Psoas muscle (tissue), 8 donors: ENCODE results near the gene ZMIZ1. TPM values are rescaled to one million over a fixed set of nuclear protein-coding genes. Genes with fewer than 3 reads are reported as not detected.

ENCODE experiments used
- ATAC-seq, 4 donors: fragments of 200-7000 bp; cut with Tn5 transposase; one replicate each; pipeline ENCODE4 v1.9.1; 2020; ENCODE audit warnings: moderate library complexity in 3 of 4, mild to moderate bottlenecking in 2 of 4
- DNase-seq, 2 donors: peaks; one replicate each; pipeline ENCODE4 v3.0.0-alpha.2; 2020
- H3K27ac ChIP-seq: fragments of 200-600 bp; one replicate; pipeline ENCODE4 v1.8.0; 2022
- H3K27me3 ChIP-seq, 3 donors: fragments of 200-600 bp in 1 of 3; one replicate each; pipeline versions ENCODE4 v1.6.1 to v1.8.0; 2013 to 2022; ENCODE audit warnings: low read length in 2 of 3, mild to moderate bottlenecking in 2 of 3, moderate library complexity in 1 of 3; ENCODE audit not compliant: insufficient read depth in 3 of 3
- H3K36me3 ChIP-seq, 2 donors: fragments of 200-600 bp in 1 of 2; one replicate each; pipeline versions ENCODE4 v1.6.1 to v1.8.0; 2013 to 2022; ENCODE audit warnings: low read depth in 1 of 2, mild to moderate bottlenecking in 1 of 2, moderate library complexity in 1 of 2; ENCODE audit not compliant: insufficient read depth in 1 of 2
- H3K4me1 ChIP-seq: fragments of 200-600 bp; one replicate; pipeline ENCODE4 v1.8.0; 2022
- H3K4me3 ChIP-seq: fragments of 200-600 bp; one replicate; pipeline ENCODE4 v1.8.0; 2022; ENCODE audit warnings: mild to moderate bottlenecking
- H3K9me3 ChIP-seq: fragments of 200-600 bp; one replicate; pipeline ENCODE4 v1.8.0; 2022
- WGBS, 3 donors: extraction: QIAGEN DNeasy Blood & Tissue Kit; methylation state at CpG; one replicate each; pipeline versions ENCODE4 v1.1.6 to v1.1.7; 2013; 5-methylcytosine and 5-hydroxymethylcytosine counted together
- intact Hi-C, 2 donors: fragments of 100-400 bp; cut with DNase I; formaldehyde crosslinking; loops; one replicate each; pipeline versions ENCODE4 v1.11.0 to v1.14.2; 2022
- polyA plus RNA-seq, 3 donors: library from polyadenylated mRNA; stranded (reverse); fragments of 200-250 nt; gene quantifications; one replicate each; pipeline ENCODE4 v1.2.3, GENCODE V29; 2013
- total RNA-seq, 4 donors: library from RNA; stranded (reverse); fragmentation: NEBNext Ultra II Directional in 2 of 4; extraction: Animal tissue kit (Norgen Biotek cat#: 25700) in 2 of 4; gene quantifications; one replicate each; pipeline versions ENCODE4 v1.2.1 to v1.2.4, GENCODE V29; 2021 to 2023
- TF ChIP-seq, protein P1 (sequence below): fragments of 200-600 bp; IDR thresholded peaks from one replicate; pipeline ENCODE4 v1.8.0; 2022; ENCODE audit warnings: antibody characterized with exemption
- donor health status: healthy with polysubstance abuse.
- donor health status: DM: no; HTN: no; CAD: no; lungs with moderate emphysema.
- donor health status: Bipolar disorder and iron deficiency.
- donor health status: healthy.
- donor health status: DM: yes; HTN: yes; CAD: no.
- donor health status: DM: no; HTN: no; CAD: no.
- donor health status: DM: no; HTN: no; CAD: no.
- donor health status: DM: yes; HTN: yes; CAD: no.

Gene ZMIZ1
- total and polyA plus RNA-seq, 7 donors, result 10.4 to 37.6 (median 30.0) TPM

DNA sequence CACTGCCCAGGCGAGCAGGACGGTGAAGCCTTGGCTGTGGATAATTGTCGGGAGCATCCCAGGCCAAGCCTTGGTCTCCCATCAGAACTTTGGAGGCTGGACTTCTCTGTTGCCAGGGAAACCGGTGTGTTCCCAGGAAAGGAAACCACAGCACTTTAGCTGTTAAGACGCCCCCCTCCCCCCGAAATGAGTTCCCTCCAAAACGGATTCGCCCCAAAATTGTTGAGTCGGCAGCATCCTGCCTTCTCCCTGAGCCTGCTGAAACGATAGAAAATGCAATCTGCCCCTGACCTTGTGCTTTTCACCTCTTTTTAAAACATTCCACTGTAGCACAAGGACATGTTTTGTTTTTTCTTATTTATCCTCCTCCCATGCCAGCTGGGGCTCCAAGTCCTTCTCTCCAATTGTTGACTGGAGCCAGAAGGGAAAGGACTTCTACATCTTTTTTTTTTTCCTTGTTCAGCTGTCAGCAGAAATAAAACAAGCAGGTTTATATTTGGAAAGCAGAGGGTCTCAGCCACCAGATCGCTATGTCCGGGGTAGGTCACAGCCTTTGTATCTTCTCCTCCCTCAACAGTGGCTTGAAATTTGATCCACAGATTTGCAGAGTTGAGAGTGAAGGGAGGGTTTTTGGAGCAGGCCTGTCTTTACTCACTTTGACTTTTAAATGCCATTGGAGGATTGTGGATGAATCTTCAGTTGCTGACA is 116.5 kb downstream of the ZMIZ1 start:
- DNase-seq, result no peak
- no peak overlapping the region for H3K27ac ChIP-seq
- TF ChIP-seq, protein P1, sequence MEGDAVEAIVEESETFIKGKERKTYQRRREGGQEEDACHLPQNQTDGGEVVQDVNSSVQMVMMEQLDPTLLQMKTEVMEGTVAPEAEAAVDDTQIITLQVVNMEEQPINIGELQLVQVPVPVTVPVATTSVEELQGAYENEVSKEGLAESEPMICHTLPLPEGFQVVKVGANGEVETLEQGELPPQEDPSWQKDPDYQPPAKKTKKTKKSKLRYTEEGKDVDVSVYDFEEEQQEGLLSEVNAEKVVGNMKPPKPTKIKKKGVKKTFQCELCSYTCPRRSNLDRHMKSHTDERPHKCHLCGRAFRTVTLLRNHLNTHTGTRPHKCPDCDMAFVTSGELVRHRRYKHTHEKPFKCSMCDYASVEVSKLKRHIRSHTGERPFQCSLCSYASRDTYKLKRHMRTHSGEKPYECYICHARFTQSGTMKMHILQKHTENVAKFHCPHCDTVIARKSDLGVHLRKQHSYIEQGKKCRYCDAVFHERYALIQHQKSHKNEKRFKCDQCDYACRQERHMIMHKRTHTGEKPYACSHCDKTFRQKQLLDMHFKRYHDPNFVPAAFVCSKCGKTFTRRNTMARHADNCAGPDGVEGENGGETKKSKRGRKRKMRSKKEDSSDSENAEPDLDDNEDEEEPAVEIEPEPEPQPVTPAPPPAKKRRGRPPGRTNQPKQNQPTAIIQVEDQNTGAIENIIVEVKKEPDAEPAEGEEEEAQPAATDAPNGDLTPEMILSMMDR, result no peak
- peaks cover 40% of the 10 kb centered on the region for H3K4me1 ChIP-seq
- peaks cover 0 to 9% of the 10 kb centered on the region in 2 donors for H3K36me3 ChIP-seq
- WGBS, 3 donors, result 34 to 37% (median 36%) methylated on average over 12 of the region's 12 CpGs
- no peak overlapping the region for H3K4me3 ChIP-seq
- no peaks in the 10 kb centered on the region for H3K9me3 ChIP-seq
- intact Hi-C loops, result no loop called here
- H3K27me3 ChIP-seq, result no peaks in the 10 kb centered on the region
- no peak for ATAC-seq

DNA sequence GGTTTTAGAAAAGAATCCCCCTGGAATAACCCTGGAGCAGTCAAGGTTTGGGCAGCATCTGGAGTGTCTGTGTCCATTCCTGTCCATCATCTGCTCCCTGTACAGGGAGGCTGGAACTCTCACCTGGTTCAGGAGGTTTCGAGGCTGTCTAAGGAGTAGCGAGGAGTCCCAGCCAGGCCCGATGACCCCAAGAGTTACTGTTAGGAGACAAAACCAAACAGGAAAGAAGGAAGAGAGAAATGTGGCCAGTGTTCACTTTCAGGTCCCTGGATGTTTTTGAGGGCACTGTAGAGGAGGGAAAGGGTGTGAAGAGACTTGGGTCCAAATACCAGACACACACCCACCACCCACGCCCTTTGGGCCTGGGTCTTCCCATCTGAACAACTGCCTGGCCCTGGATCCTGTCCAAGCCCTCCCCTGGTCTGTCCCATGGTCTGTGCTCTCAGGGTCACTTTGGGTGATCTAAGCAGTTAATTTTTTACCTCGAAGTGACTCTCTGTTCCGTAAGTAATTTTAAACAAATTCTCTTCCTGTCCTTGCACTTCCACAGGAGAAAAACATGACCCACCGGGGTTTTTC is 117.1 kb downstream of the ZMIZ1 start:
- no peak for ATAC-seq
- Histone ChIP-seq H3K4me3 (no peak overlapping the region), H3K27ac (no peak overlapping the region), H3K36me3 (peaks cover 0 to 9% of the 10 kb centered on the region in 2 donors), H3K4me1 (peaks cover 42% of the 10 kb centered on the region), H3K27me3 (no peaks in the 10 kb centered on the region), H3K9me3 (no peaks in the 10 kb centered on the region)
- no peak for DNase-seq
- TF ChIP-seq, protein P1, result no peak
- WGBS, 3 donors, result 65 to 69% (median 68%) methylated on average over 7 of the region's 7 CpGs
- intact Hi-C loops, result no loop called here

DNA sequence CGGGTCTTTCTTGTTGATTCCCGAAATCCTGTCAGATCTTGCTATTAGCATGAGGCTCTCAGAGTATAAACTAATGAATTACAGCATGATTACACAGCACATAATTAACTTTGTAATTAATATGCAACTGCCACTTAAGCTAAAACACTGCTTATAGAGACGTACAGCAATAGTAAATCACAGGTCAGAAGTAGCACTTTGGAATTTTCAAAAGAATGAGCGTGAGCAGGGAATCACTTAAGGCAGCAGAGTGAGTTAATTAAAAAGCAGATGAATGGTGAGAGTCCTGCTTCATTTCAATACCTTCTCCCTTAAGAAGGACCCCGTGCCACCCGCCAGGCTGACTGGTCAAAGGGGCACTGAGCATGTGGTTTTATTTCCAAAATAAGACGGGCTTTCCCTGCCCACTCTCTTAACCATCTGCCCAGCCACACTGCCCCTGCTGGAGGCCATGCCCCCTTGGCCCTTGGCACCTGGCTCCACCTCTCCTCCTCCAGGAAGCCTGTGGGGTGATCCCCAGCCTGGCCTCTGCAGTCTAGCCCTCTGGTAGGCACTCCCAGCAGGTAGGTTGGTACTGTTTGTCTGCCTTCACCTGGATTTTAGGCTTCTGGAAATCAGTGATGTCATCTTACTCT is 117.8 kb downstream of the ZMIZ1 start:
- Histone ChIP-seq H3K4me1 (peaks cover 38% of the 10 kb centered on the region), H3K27me3 (no peaks in the 10 kb centered on the region), H3K27ac (no peak overlapping the region), H3K4me3 (no peak overlapping the region), H3K9me3 (no peaks in the 10 kb centered on the region), H3K36me3 (peaks cover 0 to 9% of the 10 kb centered on the region in 2 donors)
- intact Hi-C loops, result no loop called here
- WGBS, 3 donors, result 80 to 88% (median 87%) methylated on average over 7 of the region's 7 CpGs
- TF ChIP-seq, protein P1, result no peak
- ATAC-seq, result no peak
- no peak for DNase-seq

DNA sequence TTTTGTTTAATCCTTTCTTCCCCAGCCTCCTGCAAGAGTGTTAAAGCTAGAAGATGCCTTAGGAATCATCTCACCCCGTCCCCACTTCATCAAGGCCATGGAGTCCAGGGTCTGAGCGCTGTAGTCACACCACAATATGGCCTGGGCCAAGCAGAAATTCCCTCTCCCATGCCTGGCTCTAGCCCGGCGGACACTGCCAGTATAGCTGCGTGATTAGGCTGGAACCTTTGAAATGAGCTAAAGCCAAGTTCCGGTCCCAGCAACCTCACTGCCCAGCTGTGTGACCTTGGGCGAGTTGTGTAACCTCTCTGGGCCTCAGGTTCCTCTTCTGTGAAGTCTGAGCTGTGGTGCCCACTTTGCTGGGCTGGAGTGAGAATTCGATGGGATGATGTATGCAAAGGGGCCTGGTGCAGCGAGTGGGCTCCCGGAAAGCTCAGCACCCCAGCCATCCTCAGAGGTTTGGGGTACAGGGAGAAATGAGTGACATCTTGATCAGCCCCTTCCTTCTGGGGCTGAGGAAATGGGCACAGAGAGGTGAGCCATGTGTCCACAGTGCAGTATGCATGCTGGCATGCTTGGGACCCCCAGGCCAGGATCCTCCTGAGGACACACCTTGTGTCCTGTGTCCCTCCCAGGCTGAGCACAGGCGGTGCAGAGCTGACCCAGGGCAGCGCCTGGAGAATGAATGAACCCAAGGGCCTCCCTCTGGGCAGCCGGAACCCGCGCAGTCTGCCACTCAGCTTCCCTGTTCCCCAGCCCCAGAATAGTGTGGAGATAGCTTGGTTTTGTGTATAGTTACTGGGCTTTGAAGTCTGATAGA is 118.6 kb downstream of the ZMIZ1 start:
- TF ChIP-seq, protein P1, result no peak
- peaks cover 36% of the 10 kb centered on the region for H3K4me1 ChIP-seq
- WGBS, 3 donors, result 88 to 90% (median 90%) methylated on average over 15 of the region's 15 CpGs
- no peak overlapping the region for H3K4me3 ChIP-seq
- DNase-seq, result no peak
- peaks cover 0 to 4% of the 10 kb centered on the region in 2 donors for H3K36me3 ChIP-seq
- H3K9me3 ChIP-seq, result no peaks in the 10 kb centered on the region
- ATAC-seq, result no peak
- H3K27ac ChIP-seq, result no peak overlapping the region
- intact Hi-C loops, result no loop called here
- no peaks in the 10 kb centered on the region for H3K27me3 ChIP-seq
